Naive thymus-derived CD8-positive, alpha-beta T cell (primary cell): ENCODE results near the gene ZNF791. TPM values are rescaled to one million over a fixed set of nuclear protein-coding genes. Genes with fewer than 3 reads are reported as not detected.
"Not testable (repeated sequence)": the region's sequence is repeated elsewhere in the genome, so short reads cannot be mapped to it uniquely, and the experiment has no call there.

Source experiments
- ATAC-seq, 2 donors: fragments of 150-1000 bp; cut with Tn5 transposase in 1 of 2; sonication (Bioruptor Pico), chemical (Tn5 transposase) in 1 of 2; 1 replicate in 1 of 2; 2 replicates in 1 of 2; pipeline ENCODE4 v1.10.0; 2021; ENCODE audit warnings: mild to moderate bottlenecking in 2 of 2, moderate library complexity in 2 of 2
- POLR2A ChIA-PET: fragments of 350-600 bp; sonication (Branson Sonifier 250); formaldehyde crosslinking; loops from one replicate; lab custom pipeline; 2021; ENCODE audit warnings: antibody characterized with exemption; lab: Charles Lee
- DNase-seq, 10 donors: peaks; one replicate each; pipeline versions ENCODE4 v3.0.0 to v3.0.0-alpha.2; 2020 to 2022
- H3K27ac Mint-ChIP-seq, 10 donors: one replicate each; pipeline ENCODE4 v1.8.0; 2020 to 2022; ENCODE audit warnings: mild to moderate bottlenecking in 10 of 10, mixed read lengths in 10 of 10, moderate library complexity in 4 of 10, inconsistent platforms in 1 of 10
- H3K27me3 Mint-ChIP-seq, 5 donors: one replicate each; pipeline ENCODE4 v1.8.0; 2021 to 2022; ENCODE audit warnings: mixed read lengths in 5 of 5
- H3K36me3 Mint-ChIP-seq, 3 donors: one replicate each; pipeline ENCODE4 v1.8.0; 2020 to 2022; ENCODE audit warnings: mixed read lengths in 3 of 3, mild to moderate bottlenecking in 2 of 3, inconsistent platforms in 1 of 3
- H3K4me1 Mint-ChIP-seq, 4 donors: one replicate each; pipeline ENCODE4 v1.8.0; 2021 to 2022; ENCODE audit warnings: mixed read lengths in 4 of 4
- H3K4me3 Mint-ChIP-seq, 10 donors: one replicate each; pipeline ENCODE4 v1.8.0; 2020 to 2022; ENCODE audit warnings: mild to moderate bottlenecking in 10 of 10, mixed read lengths in 10 of 10, moderate library complexity in 6 of 10, inconsistent platforms in 1 of 10
- H3K9me3 Mint-ChIP-seq, 9 donors: one replicate each; pipeline ENCODE4 v1.8.0; 2020 to 2022; ENCODE audit warnings: mixed read lengths in 9 of 9, mild to moderate bottlenecking in 3 of 9, inconsistent platforms in 1 of 9, moderate library complexity in 1 of 9
- polyA plus RNA-seq, 3 donors: library from polyadenylated mRNA; unstranded; fragments of 300-500 nt; fragmentation: Illumina TruSeq; gene quantifications; one replicate each; pipeline ENCODE4 v1.2.3, GENCODE V29; 2021
- total RNA-seq, 8 experiments: library from RNA in 2 of 8; stranded (reverse) in 2 of 8; gene quantifications; one replicate each; pipeline ENCODE4 v1.2.3 and lab custom pipeline; 2021 to 2026

ZNF791 gene
- total and polyA plus RNA-seq, 5 experiments from 2014 or later: 14.2 to 48.0 (median 18.6) TPM

DNA sequence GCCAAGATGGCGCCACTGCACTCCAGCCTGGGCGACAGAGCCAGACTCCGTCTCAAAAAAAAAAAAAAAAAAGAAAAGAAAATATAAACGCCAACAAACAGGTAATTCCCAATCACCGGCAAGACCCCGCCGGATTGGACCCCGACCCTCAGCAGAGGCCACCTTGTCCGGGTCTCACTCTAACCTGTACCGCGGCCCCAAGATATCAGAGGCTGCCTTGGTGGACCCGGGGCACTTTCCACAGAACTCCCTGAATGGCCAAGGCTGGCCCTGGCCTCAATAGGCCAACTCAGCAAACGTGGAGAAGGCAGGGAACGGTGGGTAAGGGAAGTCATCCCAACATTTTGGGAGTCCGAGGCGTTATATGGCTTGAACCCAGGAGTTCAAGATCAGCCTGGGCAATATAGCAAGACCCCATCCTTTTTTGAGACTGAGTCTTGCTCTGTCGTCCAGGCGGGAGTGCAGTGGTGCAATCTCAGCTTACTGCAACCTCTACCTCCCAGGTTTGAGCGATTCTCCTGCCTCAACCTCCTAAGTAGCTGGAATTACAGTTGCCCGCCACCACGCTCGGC is 28.0 kb downstream of the ZNF791 start:
- POLR2A ChIA-PET: interaction anchor here (0.7 kb wide), 2 partner anchors 9 to 25 kb away, joined by 3 read pairs; no protein-coding TSS in a partner anchor

GRCh38 chr19:12639901-12640613 is 29.3 kb downstream of the ZNF791 start:
- POLR2A ChIA-PET: interaction anchor here (0.8 to 2.1 kb wide), 6 partner anchors 26 to 155 kb away, joined by 3 to 12 read pairs (median 4); partner anchors contain the start of genes GET3, MAN2B1, WDR83 and ZNF709
- peak overlapping the region; percentile 79 to 95 (median 93) for H3K27ac Mint-ChIP-seq
- peaks cover 8 to 35% (median 21%) of the 10 kb centered on the region in 4 donors for H3K4me1 Mint-ChIP-seq
- H3K27me3 Mint-ChIP-seq: no peaks in the 10 kb centered on the region
- H3K36me3 Mint-ChIP-seq: peaks cover 0 to 10% (median 0%) of the 10 kb centered on the region in 3 donors
- ATAC-seq: peak; percentile 83 to 90
- H3K4me3 Mint-ChIP-seq: peak overlapping the region; percentile 74 to 89 (median 82)
- H3K9me3 Mint-ChIP-seq: no peaks in the 10 kb centered on the region
- peak; percentile 68 to 90 (median 81) for DNase-seq

More for the DNA sequence above, 28.0 kb downstream of the ZNF791 start:
- DNase-seq: no peak
- Mint-ChIP-seq H3K27me3 (no peaks in the 10 kb centered on the region), H3K27ac (no peak overlapping the region), H3K9me3 (no peaks in the 10 kb centered on the region), H3K4me3 (no peak overlapping the region), H3K4me1 (peaks cover 9 to 37% (median 24%) of the 10 kb centered on the region in 4 donors), H3K36me3 (peaks cover 0 to 5% (median 0%) of the 10 kb centered on the region in 3 donors)
- ATAC-seq: no peak

GRCh38 chr19:12641456-12641855 is 30.7 kb downstream of the ZNF791 start:
- Mint-ChIP-seq H3K27ac (peak overlapping the region in 1 of 10 donors; percentile 43), H3K4me1 (peaks cover 6 to 25% (median 14%) of the 10 kb centered on the region in 4 donors), H3K9me3 (no peaks in the 10 kb centered on the region), H3K36me3 (peaks cover 0 to 17% (median 0%) of the 10 kb centered on the region in 3 donors), H3K4me3 (peak overlapping the region in 3 of 10 donors; percentile 18 to 26 (median 24)), H3K27me3 (no peaks in the 10 kb centered on the region)
- DNase-seq (no peak), ATAC-seq (no peak)
- POLR2A ChIA-PET: interaction anchor here (2.1 kb wide), 1 partner anchor 28 kb away, joined by 12 read pairs; a partner anchor contains a TSS

GRCh38 chr19:12642506-12642905 is 31.8 kb downstream of the ZNF791 start:
- Mint-ChIP-seq H3K4me1 (peaks cover 8 to 15% (median 9%) of the 10 kb centered on the region in 4 donors), H3K27me3 (no peaks in the 10 kb centered on the region), H3K4me3 (no peak overlapping the region), H3K27ac (no peak overlapping the region), H3K36me3 (peaks cover 0 to 19% (median 0%) of the 10 kb centered on the region in 3 donors), H3K9me3 (no peaks in the 10 kb centered on the region)
- ATAC-seq: no peak
- no peak for DNase-seq
- POLR2A ChIA-PET: no interaction called here

DNA sequence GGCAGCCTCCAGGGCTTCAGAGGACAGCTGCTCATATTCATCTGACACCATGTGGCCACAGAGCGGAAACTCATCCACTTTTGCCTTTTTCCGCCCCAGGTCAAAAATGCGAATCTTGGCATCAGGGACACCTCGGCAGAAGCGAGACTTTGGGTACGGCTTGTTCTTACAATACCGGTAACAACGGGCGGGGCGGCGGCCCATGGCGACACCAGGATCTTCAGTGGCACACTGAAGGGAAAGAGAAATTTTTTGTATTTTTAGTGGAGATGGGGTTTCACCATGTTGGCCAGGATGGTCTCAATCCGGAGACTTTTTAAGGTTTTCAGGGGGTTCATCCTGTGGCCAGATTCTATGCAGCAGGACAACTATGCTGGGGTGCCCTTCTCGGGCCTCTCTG is 33.0 kb downstream of the ZNF791 start:
- H3K4me3 Mint-ChIP-seq, H3K27me3 Mint-ChIP-seq, POLR2A ChIA-PET, DNase-seq, H3K9me3 Mint-ChIP-seq, ATAC-seq: not testable (repeated sequence)
- peaks cover 8 to 12% (median 9%) of the 10 kb centered on the region in 4 donors for H3K4me1 Mint-ChIP-seq
- peaks cover 0 to 19% (median 0%) of the 10 kb centered on the region in 3 donors for H3K36me3 Mint-ChIP-seq
- H3K27ac Mint-ChIP-seq: peak overlapping the region in 2 of 10 donors; percentile 21 to 53

GRCh38 chr19:12646551-12646950 is 35.8 kb downstream of the ZNF791 start:
- H3K4me1 Mint-ChIP-seq: peaks cover 0 to 1% (median 0%) of the 10 kb centered on the region in 4 donors
- peak overlapping the region in 3 of 10 donors; percentile 19 to 60 (median 27) for H3K27ac Mint-ChIP-seq
- peaks cover 0 to 25% (median 2%) of the 10 kb centered on the region in 3 donors for H3K36me3 Mint-ChIP-seq
- POLR2A ChIA-PET: interaction anchor here (0.7 kb wide), 1 partner anchor 26 kb away, joined by 3 read pairs; no protein-coding TSS in a partner anchor
- ATAC-seq (no peak), DNase-seq (no peak)
- no peaks in the 10 kb centered on the region for H3K27me3 Mint-ChIP-seq
- H3K9me3 Mint-ChIP-seq: no peaks in the 10 kb centered on the region
- no peak overlapping the region for H3K4me3 Mint-ChIP-seq

DNA sequence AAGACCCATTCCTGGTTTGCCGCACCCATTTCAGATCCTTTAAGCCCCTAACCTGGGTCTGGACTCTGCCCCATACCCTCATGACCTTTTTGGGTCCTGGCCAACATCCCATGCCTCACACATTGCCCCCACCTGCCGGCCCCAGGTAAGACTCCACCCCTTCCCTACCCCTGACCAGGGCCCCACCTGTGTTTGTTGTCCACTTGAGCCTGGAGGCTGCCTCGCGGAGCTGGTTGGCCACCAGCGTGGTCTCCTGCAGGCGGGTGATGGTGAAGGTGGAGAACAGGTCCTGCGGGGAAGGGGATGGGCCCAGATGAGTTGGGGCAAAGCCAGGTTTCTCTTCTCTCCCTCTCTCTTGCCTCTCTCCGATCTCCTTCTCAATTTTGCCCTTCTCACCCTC is 36.3 kb downstream of the ZNF791 start:
- ATAC-seq (no peak), DNase-seq (no peak)
- Mint-ChIP-seq H3K27me3 (no peaks in the 10 kb centered on the region), H3K36me3 (peaks cover 0 to 29% (median 6%) of the 10 kb centered on the region in 3 donors), H3K9me3 (no peaks in the 10 kb centered on the region), H3K4me1 (peaks cover 0 to 1% (median 0%) of the 10 kb centered on the region in 4 donors), H3K4me3 (no peak overlapping the region), H3K27ac (peak overlapping the region in 3 of 10 donors; percentile 19 to 69 (median 44))
- POLR2A ChIA-PET: interaction anchor here (0.7 kb wide), 1 partner anchor 25 kb away, joined by 3 read pairs; no protein-coding TSS in a partner anchor

- POLR2A ChIA-PET: interaction anchor here (0.6 kb wide), 1 partner anchor 9 kb away, joined by 3 read pairs; no protein-coding TSS in a partner anchor
- H3K36me3 Mint-ChIP-seq: peaks cover 0 to 32% (median 6%) of the 10 kb centered on the region in 3 donors
- peaks cover 0 to 1% (median 0%) of the 10 kb centered on the region in 4 donors for H3K4me1 Mint-ChIP-seq
- H3K9me3 Mint-ChIP-seq: no peaks in the 10 kb centered on the region
- ATAC-seq (peak; percentile 61 to 69), DNase-seq (peak in 2 of 10 donors; percentile 15 to 45)
- H3K27me3 Mint-ChIP-seq: no peaks in the 10 kb centered on the region
- peak overlapping the region in 4 of 10 donors; percentile 38 to 76 (median 58) for H3K27ac Mint-ChIP-seq
- H3K4me3 Mint-ChIP-seq: no peak overlapping the region
These were observed 36.9 kb downstream of the ZNF791 start for GRCh38 chr19:12647490-12648071.

GRCh38 chr19:12648088-12648487 is 37.4 kb downstream of the ZNF791 start:
- H3K4me3 Mint-ChIP-seq: no peak overlapping the region
- POLR2A ChIA-PET: interaction anchor here (0.6 kb wide), 1 partner anchor 9 kb away, joined by 3 read pairs; no protein-coding TSS in a partner anchor
- peak overlapping the region in 2 of 10 donors; percentile 46 to 69 for H3K27ac Mint-ChIP-seq
- no peaks in the 10 kb centered on the region for H3K9me3 Mint-ChIP-seq
- no peak for ATAC-seq
- no peaks in the 10 kb centered on the region for H3K27me3 Mint-ChIP-seq
- peaks cover 0 to 1% (median 0%) of the 10 kb centered on the region in 4 donors for H3K4me1 Mint-ChIP-seq
- DNase-seq: no peak
- H3K36me3 Mint-ChIP-seq: peaks cover 0 to 29% (median 6%) of the 10 kb centered on the region in 3 donors

DNA sequence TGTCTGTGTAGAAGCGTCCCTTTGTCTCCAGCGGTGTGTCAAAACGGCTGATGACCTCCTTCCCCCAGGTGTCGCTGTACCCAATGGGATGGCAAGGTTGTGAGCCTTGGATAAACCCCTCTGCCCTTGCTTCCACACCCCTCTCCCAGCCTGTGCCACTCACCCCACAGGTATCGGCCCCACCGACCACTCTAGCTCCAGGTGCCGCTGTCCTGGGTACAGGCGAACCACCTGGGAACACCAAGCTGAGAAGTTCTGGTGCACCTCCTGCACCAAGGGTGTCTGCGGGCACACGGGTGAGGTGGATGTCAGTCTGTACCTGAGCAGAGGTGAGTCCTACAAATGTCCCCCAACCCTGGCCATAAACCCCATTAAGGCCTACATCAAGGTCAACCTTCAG is 39.2 kb downstream of the ZNF791 start:
- Mint-ChIP-seq H3K27ac (no peak overlapping the region), H3K27me3 (no peaks in the 10 kb centered on the region), H3K4me1 (peaks cover 0 to 1% (median 0%) of the 10 kb centered on the region in 4 donors), H3K9me3 (no peaks in the 10 kb centered on the region), H3K36me3 (peaks cover 0 to 33% (median 6%) of the 10 kb centered on the region in 3 donors), H3K4me3 (no peak overlapping the region)
- POLR2A ChIA-PET: interaction anchor here (0.7 to 1.1 kb wide), 4 partner anchors 20 to 151 kb away, joined by 3 to 5 read pairs (median 4); a partner anchor contains a TSS
- ATAC-seq (no peak), DNase-seq (no peak)

DNA sequence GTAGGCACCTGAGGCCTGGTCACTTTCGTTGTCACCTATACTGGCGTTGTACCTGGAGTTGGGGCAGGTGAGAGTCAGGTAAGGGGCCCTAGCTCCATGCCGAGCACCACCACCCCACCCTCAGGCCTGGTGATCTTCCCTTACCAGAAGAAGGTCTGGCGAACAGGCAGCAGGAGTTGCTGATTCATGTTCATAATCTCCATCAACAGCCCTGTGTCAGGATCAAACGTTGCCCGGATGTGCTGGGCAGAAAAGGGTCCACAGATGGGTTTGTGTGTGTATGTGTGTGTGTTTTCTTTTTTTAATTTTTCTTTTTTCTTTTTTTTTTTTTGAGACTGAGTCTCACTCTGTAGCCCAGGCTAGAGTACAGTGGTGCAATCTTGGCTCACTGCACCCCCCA is 41.5 kb downstream of the ZNF791 start:
- ATAC-seq (no peak), DNase-seq (no peak)
- H3K4me3 Mint-ChIP-seq: no peak overlapping the region
- H3K4me1 Mint-ChIP-seq: peaks cover 0 to 6% (median 3%) of the 10 kb centered on the region in 4 donors
- H3K36me3 Mint-ChIP-seq: peaks cover 6 to 47% (median 21%) of the 10 kb centered on the region in 3 donors
- H3K27me3 Mint-ChIP-seq: no peaks in the 10 kb centered on the region
- H3K9me3 Mint-ChIP-seq: no peaks in the 10 kb centered on the region
- POLR2A ChIA-PET: no interaction called here
- H3K27ac Mint-ChIP-seq: no peak overlapping the region

GRCh38 chr19:12655546-12655945 is 44.8 kb downstream of the ZNF791 start:
- H3K36me3 Mint-ChIP-seq: peaks cover 9 to 74% (median 23%) of the 10 kb centered on the region in 3 donors
- peak overlapping the region in 2 of 10 donors; percentile 2 to 8 for H3K27ac Mint-ChIP-seq
- POLR2A ChIA-PET: no interaction called here
- peaks cover 0 to 5% (median 4%) of the 10 kb centered on the region in 4 donors for H3K4me1 Mint-ChIP-seq
- H3K9me3 Mint-ChIP-seq: no peaks in the 10 kb centered on the region
- no peaks in the 10 kb centered on the region for H3K27me3 Mint-ChIP-seq
- ATAC-seq: no peak
- H3K4me3 Mint-ChIP-seq: no peak overlapping the region
- no peak for DNase-seq
